GM23248 (cell line): ENCODE results near the gene OSR1.

Source experiments
- EZH2 ChIP-seq: fragments of 200-600 bp; sonication (generic); IDR thresholded peaks from 2 replicates; pipeline ENCODE4 v1.6.1; 2018; ENCODE audit warnings: antibody characterized with exemption, mild to moderate bottlenecking; ENCODE audit not compliant: insufficient read depth, poor library complexity, severe bottlenecking
- EZH2phosphoT487 ChIP-seq: fragments of 200-600 bp; sonication (generic); IDR thresholded peaks from 2 replicates; pipeline ENCODE4 v1.6.1; 2018; ENCODE audit warnings: antibody characterized with exemption, moderate library complexity, mild to moderate bottlenecking, low read depth; ENCODE audit not compliant: insufficient read depth

DNA sequence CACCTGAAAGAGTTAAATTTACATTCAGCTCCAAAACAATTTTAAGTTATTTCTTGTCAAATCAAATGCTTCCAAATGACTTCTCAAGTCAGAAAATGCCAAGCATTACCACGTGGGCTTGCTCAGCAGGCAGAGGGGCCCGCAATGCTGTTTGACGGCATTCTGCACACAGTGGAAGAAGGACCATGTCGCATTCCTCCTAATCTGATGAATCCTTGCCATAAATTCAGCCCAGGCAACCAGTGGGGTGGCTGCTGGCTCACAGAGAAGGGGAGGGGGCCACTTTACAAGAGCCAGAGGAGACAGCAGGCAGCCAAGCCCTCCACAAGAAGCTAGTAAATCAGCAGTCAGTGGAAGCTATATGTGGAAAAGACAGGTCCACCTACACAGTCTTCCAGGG is 56.7 kb downstream of the OSR1 start:
- TF ChIP-seq EZH2 (no peak), EZH2phosphoT487 (no peak)
